Measurements from ENCODE around the gene ZSCAN5B.
"Not testable (repeated sequence)": the region's sequence is repeated elsewhere in the genome, so short reads cannot be mapped to it uniquely, and the experiment has no call there.

The ZSCAN5B gene, protein sequence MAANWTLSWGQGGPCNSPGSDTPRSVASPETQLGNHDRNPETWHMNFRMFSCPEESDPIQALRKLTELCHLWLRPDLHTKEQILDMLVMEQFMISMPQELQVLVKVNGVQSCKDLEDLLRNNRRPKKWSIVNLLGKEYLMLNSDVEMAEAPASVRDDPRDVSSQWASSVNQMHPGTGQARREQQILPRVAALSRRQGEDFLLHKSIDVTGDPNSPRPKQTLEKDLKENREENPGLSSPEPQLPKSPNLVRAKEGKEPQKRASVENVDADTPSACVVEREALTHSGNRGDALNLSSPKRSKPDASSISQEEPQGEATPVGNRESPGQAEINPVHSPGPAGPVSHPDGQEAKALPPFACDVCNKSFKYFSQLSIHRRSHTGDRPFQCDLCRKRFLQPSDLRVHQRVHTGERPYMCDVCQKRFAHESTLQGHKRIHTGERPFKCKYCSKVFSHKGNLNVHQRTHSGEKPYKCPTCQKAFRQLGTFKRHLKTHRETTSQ

GRCh38 chr19:56197646-56198045 lies at the start of gene ZSCAN5B:
ZSCAN5B (minus strand) TSS chr19:56197783; CDS start chr19:56193052, 4,731 bp downstream.
- not testable (repeated sequence) for DNase-seq (ENCODE audit: low spot score)

- not testable (repeated sequence) for DNase-seq (ENCODE audit: low spot score)
Measured at GRCh38 chr19:56245764-56246163, 48.2 kb upstream of the ZSCAN5B start.

GRCh38 chr19:56245121-56245740 lies 47.6 kb upstream of the ZSCAN5B start:
- no peak for DNase-seq (ENCODE audit: low spot score)

GRCh38 chr19:56223481-56223880 lies 25.9 kb upstream of the ZSCAN5B start:
- DNase-seq (ENCODE audit: low spot score): no peak

DNA sequence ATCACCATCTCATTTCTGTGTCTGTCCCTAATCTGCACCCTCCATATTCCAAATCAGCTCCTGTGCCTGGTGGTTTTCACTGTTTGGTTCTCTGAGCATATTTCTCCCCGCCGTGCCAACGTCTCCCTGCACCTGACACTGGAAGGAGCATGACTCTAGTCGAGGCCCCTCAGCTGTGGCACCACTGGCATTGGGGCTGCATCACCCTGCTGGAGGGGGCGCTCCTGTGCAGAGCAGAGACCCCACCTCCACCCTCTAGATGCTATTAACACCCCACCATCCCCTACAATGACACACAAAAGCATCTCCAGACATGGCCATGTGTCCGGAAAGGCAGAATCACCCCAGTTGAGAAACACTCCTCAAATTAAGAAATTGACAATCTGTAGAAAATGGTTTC lies 25.3 kb upstream of the ZSCAN5B start:
- DNase-seq (ENCODE audit: low spot score): no peak

GRCh38 chr19:56221851-56222250 lies 24.3 kb upstream of the ZSCAN5B start:
- no peak for DNase-seq (ENCODE audit: low spot score)

- DNase-seq (ENCODE audit: low spot score): not testable (repeated sequence)
Measured at GRCh38 chr19:56221442-56221841, 23.9 kb upstream of the ZSCAN5B start.

DNA sequence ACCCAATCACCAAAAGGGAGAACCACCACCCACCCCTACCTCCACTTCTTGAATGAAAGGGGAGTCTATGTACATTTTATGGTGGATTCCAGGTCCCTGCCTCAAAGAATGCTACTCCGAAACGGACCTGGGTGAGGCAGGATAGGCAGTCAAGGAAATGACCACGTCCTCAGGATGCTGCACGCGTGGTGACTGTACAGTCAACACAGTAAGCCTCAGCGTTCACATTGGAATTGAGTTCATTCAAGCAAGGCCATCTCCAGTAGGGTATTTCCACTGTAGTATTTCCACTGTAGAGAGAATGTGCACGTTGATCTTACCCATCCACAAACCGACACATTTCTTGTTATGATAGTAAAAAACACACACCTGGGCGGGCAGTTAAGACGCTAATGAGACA lies 21.4 kb upstream of the ZSCAN5B start:
- no peak for DNase-seq (ENCODE audit: low spot score)

GRCh38 chr19:56217039-56217949 lies 19.7 kb upstream of the ZSCAN5B start:
- no peak for DNase-seq (ENCODE audit: low spot score)

GRCh38 chr19:56211718-56212117 lies 14.1 kb upstream of the ZSCAN5B start:
- no peak for DNase-seq (ENCODE audit: low spot score)

DNA sequence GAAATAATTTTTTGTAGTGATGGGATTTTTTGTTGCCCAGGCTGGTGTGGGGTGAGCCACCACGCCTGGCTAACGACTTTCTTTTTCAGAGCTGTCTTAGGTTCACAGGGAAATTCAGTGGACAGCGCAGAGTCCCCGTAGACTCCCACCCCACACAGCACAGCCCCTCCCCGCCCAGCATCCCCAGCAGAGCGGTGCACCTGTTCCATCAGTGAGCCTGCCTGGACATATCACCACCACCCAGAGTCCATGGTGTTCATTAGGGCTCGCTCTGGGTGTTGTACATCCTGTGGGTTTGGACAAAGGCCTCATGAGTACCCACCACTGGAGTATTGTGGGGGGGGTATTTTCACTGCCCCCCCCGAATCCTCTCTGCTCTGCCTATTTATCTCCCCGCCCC lies 12.5 kb upstream of the ZSCAN5B start:
- not testable (repeated sequence) for DNase-seq (ENCODE audit: low spot score)

- DNase-seq (ENCODE audit: low spot score): no peak
Measured at GRCh38 chr19:56209091-56209490, 11.5 kb upstream of the ZSCAN5B start.

- not testable (repeated sequence) for DNase-seq (ENCODE audit: low spot score)
Measured at GRCh38 chr19:56207581-56207980, 10.0 kb upstream of the ZSCAN5B start.

DNA sequence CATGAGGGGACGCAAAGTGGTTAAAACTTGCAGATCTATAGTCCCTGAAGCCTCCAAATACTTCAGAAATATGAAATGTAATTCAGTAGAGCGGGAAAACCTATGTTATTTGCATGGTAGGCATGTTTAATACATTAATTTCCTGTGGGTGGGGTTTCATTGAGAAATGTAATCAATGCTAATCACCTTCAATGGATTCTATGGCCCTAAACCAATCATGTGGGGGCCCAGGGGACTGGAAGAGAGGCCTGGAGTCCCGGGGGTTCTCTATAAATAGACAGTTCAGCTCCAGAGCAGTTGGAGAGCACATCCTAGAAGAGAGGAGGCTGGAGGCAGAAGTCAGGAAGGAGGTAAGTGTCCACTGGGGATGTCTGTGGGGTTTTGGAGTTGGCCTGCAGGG lies 4.4 kb upstream of the ZSCAN5B start, which contains the start of gene ZSCAN5C:
ZSCAN5C (plus strand) TSS at position 301 of the 400 bp plus-strand sequence. CDS start 3,641 bp downstream, outside the sequence.
- no peak for DNase-seq (ENCODE audit: low spot score)

GRCh38 chr19:56199687-56200086 lies 2.1 kb upstream of the ZSCAN5B start:
- no peak for DNase-seq (ENCODE audit: low spot score)

GRCh38 chr19:56193981-56194640 lies 3.5 kb downstream of the ZSCAN5B start:
- DNase-seq (ENCODE audit: low spot score): no peak

GRCh38 chr19:56191711-56192110 lies 5.9 kb downstream of the ZSCAN5B start:
- DNase-seq (ENCODE audit: low spot score): no peak

- DNase-seq (ENCODE audit: low spot score): no peak
Measured at GRCh38 chr19:56191115-56191514, 6.5 kb downstream of the ZSCAN5B start.

- DNase-seq (ENCODE audit: low spot score): no peak
Measured at GRCh38 chr19:56189785-56190184, 7.8 kb downstream of the ZSCAN5B start.

GRCh38 chr19:56177564-56178243 lies 19.9 kb downstream of the ZSCAN5B start:
- DNase-seq (ENCODE audit: low spot score): no peak

GRCh38 chr19:56176881-56177280 lies 20.7 kb downstream of the ZSCAN5B start:
- DNase-seq (ENCODE audit: low spot score): no peak
